IMR-90 (cell line): ENCODE results near the gene AGR3. TPM values are rescaled to one million over a fixed set of nuclear protein-coding genes. Genes with fewer than 3 reads are reported as not detected.

ENCODE experiments used
- ATAC-seq: fragments of 200-7000 bp; cut with Tn5 transposase; 2 replicates; pipeline ENCODE4 v1.9.1; 2020; ENCODE audit warnings: low read depth, mild to moderate bottlenecking, moderate library complexity
- BruUV-seq: library from RNA; stranded (reverse); fragments of 400-500 nt; replicated peaks from 2 replicates; lab custom pipeline; 2021; lab: Mats Ljungman, UMichigan
- CTCF ChIA-PET: fragments of 300-600 bp; formaldehyde crosslinking; extraction: SDS; loops from one replicate; lab custom pipeline; 2021; ENCODE audit warnings: antibody characterized with exemption; lab: Yijun Ruan, JAX
- POLR2A ChIA-PET: fragments of 300-600 bp; sonication (Branson Sonifier 250); formaldehyde crosslinking; loops from one replicate; lab custom pipeline; 2022; ENCODE audit warnings: antibody characterized with exemption; ENCODE audit not compliant: unreplicated experiment; lab: Charles Lee
- DNase-seq: peaks from one replicate; pipeline ENCODE4 v3.0.0; 2013
- H2AFZ ChIP-seq: replicated peaks from 2 replicates; pipeline ENCODE3; 2013; ENCODE audit warnings: low read length, mild to moderate bottlenecking; ENCODE audit not compliant: poor library complexity
- H2AK5ac ChIP-seq: 2 replicates; pipeline ENCODE4 v1.6.1; 2013; ENCODE audit warnings: low read depth, low read length, inconsistent platforms
- H2AK9ac ChIP-seq: replicated peaks from 2 replicates; pipeline ENCODE3; 2013; ENCODE audit warnings: mild to moderate bottlenecking, low read depth, low read length, moderate library complexity; ENCODE audit not compliant: poor library complexity
- H2BK120ac ChIP-seq: 2 replicates; pipeline ENCODE4 v1.6.1; 2013; ENCODE audit warnings: low read depth, low read length, inconsistent platforms
- H2BK15ac ChIP-seq: 3 replicates; pipeline ENCODE4 v1.6.1; 2013; ENCODE audit warnings: low read depth, low read length, inconsistent platforms
- H2BK20ac ChIP-seq: 2 replicates; pipeline ENCODE4 v1.6.1; 2013; ENCODE audit warnings: low read depth, mild to moderate bottlenecking, inconsistent platforms, low read length, moderate library complexity
- H2BK5ac ChIP-seq: 2 replicates; pipeline ENCODE4 v1.6.1; 2013; ENCODE audit warnings: mild to moderate bottlenecking, low read depth, low read length, inconsistent platforms; ENCODE audit not compliant: poor library complexity, severe bottlenecking
- H3K14ac ChIP-seq: replicated peaks from 2 replicates; pipeline ENCODE4 v1.6.1; 2013; ENCODE audit warnings: low read depth, low read length, inconsistent platforms
- H3K18ac ChIP-seq: 2 replicates; pipeline ENCODE4 v1.6.1; 2013; ENCODE audit warnings: low read depth, low read length, control low read depth
- H3K23ac ChIP-seq: 2 replicates; pipeline ENCODE4 v1.6.1; 2013; ENCODE audit warnings: low read depth, low read length, inconsistent platforms
- H3K27ac ChIP-seq: 2 replicates; pipeline ENCODE4 v1.5.1; 2013; ENCODE audit warnings: mild to moderate bottlenecking, control low read depth, low read length; ENCODE audit not compliant: insufficient read depth
- H3K27me3 ChIP-seq: 2 replicates; pipeline ENCODE4 v1.6.1; 2013; ENCODE audit warnings: low read length; ENCODE audit not compliant: control insufficient read depth, insufficient read depth
- H3K36me3 ChIP-seq: 2 replicates; pipeline ENCODE4 v1.6.1; 2013; ENCODE audit warnings: low read length, mixed read lengths; ENCODE audit not compliant: control insufficient read depth, insufficient read depth
- H3K4ac ChIP-seq: 2 replicates; pipeline ENCODE4 v1.6.1; 2013; ENCODE audit warnings: low read depth, low read length, inconsistent platforms
- H3K4me1 ChIP-seq: 2 replicates; pipeline ENCODE4 v1.6.1; 2013; ENCODE audit warnings: low read length, mixed read lengths; ENCODE audit not compliant: control insufficient read depth, insufficient read depth
- H3K4me2 ChIP-seq: 2 replicates; pipeline ENCODE4 v1.6.1; 2013; ENCODE audit warnings: low read depth, mild to moderate bottlenecking, control low read depth, low read length, moderate library complexity
- H3K4me3 ChIP-seq: 2 replicates; pipeline ENCODE4 v1.5.1; 2013; ENCODE audit warnings: low read depth, mild to moderate bottlenecking, control low read depth, low read length, moderate library complexity; ENCODE audit not compliant: insufficient read depth
- H3K56ac ChIP-seq: 2 replicates; pipeline ENCODE4 v1.6.1; 2013; ENCODE audit warnings: low read length, inconsistent platforms; ENCODE audit not compliant: insufficient read depth; ENCODE audit errors: extremely low read depth
- H3K79me1 ChIP-seq, 2 experiments: 2 replicates each; pipeline ENCODE4 v1.6.1; 2013; ENCODE audit warnings: low read length in 2 of 2, inconsistent platforms in 1 of 2, low read depth in 1 of 2
- H3K9ac ChIP-seq: 2 replicates; pipeline ENCODE4 v1.6.1; 2013; ENCODE audit warnings: low read depth, low read length, control low read depth
- H3K9me1 ChIP-seq: 2 replicates; pipeline ENCODE4 v1.6.1; 2013; ENCODE audit warnings: low read length, inconsistent platforms; ENCODE audit not compliant: insufficient read depth
- H3K9me3 ChIP-seq: 2 replicates; pipeline ENCODE4 v1.6.1; 2013; ENCODE audit warnings: low read length; ENCODE audit not compliant: control insufficient read depth, insufficient read depth
- H4K20me1 ChIP-seq: 2 replicates; pipeline ENCODE4 v1.6.1; 2013; ENCODE audit warnings: low read length, inconsistent platforms; ENCODE audit not compliant: insufficient read depth
- H4K5ac ChIP-seq: 2 replicates; pipeline ENCODE4 v1.6.1; 2013; ENCODE audit warnings: mild to moderate bottlenecking, low read depth, low read length, control low read depth
- H4K8ac ChIP-seq, 2 experiments: 2 replicates each; pipeline ENCODE4 v1.6.1; 2013; ENCODE audit warnings: low read depth in 2 of 2, low read length in 2 of 2, control low read depth in 1 of 2, inconsistent platforms in 1 of 2
- H4K91ac ChIP-seq: 2 replicates; pipeline ENCODE4 v1.6.1; 2013; ENCODE audit warnings: low read depth, low read length, inconsistent platforms; ENCODE audit not compliant: insufficient read depth
- CTCF ChIP-seq: conservative IDR thresholded peaks from 2 replicates; pipeline ENCODE4 v1.5.1; 2012; ENCODE audit warnings: mild to moderate bottlenecking, low read depth, low read length, improper control_type of control experiment
- NFE2L2 ChIP-seq: fragments of 150-350 bp; IDR thresholded peaks from 2 replicates; pipeline ENCODE4 v1.6.1; 2016; ENCODE audit warnings: low read depth, mild to moderate bottlenecking, low read length
- RAD21 ChIP-seq: IDR thresholded peaks from 2 replicates; pipeline ENCODE4 v1.6.1; 2012; ENCODE audit warnings: low read length, improper control_type of control experiment
- SMC3 ChIP-seq: fragments of 150-350 bp; IDR thresholded peaks from 2 replicates; pipeline ENCODE4 v1.6.1; 2016; ENCODE audit warnings: low read depth, mild to moderate bottlenecking, antibody characterized with exemption, low read length, moderate library complexity
- WGBS, 2 experiments: methylation state at CpG; one replicate each; pipeline versions ENCODE4 v1.1.5 to v1.1.7; 2013; ENCODE audit warnings: missing lambda C conversion rate in 2 of 2; ENCODE audit not compliant: insufficient read length in 1 of 2; ENCODE audit errors: extremely low coverage in 2 of 2; 5-methylcytosine and 5-hydroxymethylcytosine counted together
- dilution Hi-C: fragments of 300-500 bp; cut with HindIII; formaldehyde crosslinking; loops from one replicate; pipeline ENCODE4 v1.14.3; 2018; ENCODE audit warnings: low sequenced_read_pairs; ENCODE audit not compliant: unreplicated experiment
- in situ Hi-C: fragments of 300-500 bp; cut with MboI; formaldehyde crosslinking; loops from 3 replicates; pipeline ENCODE4 v1.14.3; 2019; ENCODE audit warnings: low sequenced_read_pairs, inconsistent platforms, mixed read lengths
- intact Hi-C: fragments of 100-400 bp; cut with micrococcal nuclease; formaldehyde crosslinking; loops from 2 replicates; pipeline ENCODE4 v1.10.0; 2022
- polyA plus RNA-seq, 3 experiments: library from polyadenylated mRNA; depleted of rRNA; stranded (reverse); fragments of >200 nt; gene quantifications; 2 replicates each; pipeline ENCODE4 v1.2.3, GENCODE V29; 2012; ENCODE audit warnings: low replicate concordance in 1 of 3
- total RNA-seq: library from RNA; depleted of rRNA; stranded (reverse); fragments of >200 nt; gene quantifications from 2 replicates; pipeline ENCODE4 v1.2.3, GENCODE V29; 2012

AGR3 gene
- total and polyA plus RNA-seq, 2 of the 4 experiments (the other 2 are of a cell fraction): not detected

GRCh38 chr7:16926283-16926682 lies 44.5 kb upstream of the AGR3 start:
- ChIA-PET POLR2A (no interaction called here), CTCF (interaction anchor here (0.5 to 1.2 kb wide), 9 partner anchors 14 to 732 kb away, joined by 3 to 8 read pairs (median 3); no protein-coding TSS in a partner anchor)
- intact Hi-C loops: loop anchor here (1.0 to 2.0 kb wide), 2 partner anchors 375 to 720 kb away; no protein-coding TSS in a partner anchor
- Histone ChIP-seq H4K91ac (no peak overlapping the region), H2BK5ac (no peak overlapping the region), H3K9ac (no peak overlapping the region), H2AK9ac (no peak overlapping the region), H3K4me3 (no peak overlapping the region), H3K79me1 (no peaks in the 10 kb centered on the region), H3K4me1 (peaks cover 3% of the 10 kb centered on the region), H2BK15ac (no peak overlapping the region), H2AK5ac (no peak overlapping the region), H2BK120ac (no peak overlapping the region), H2BK20ac (peak overlapping the region; percentile 15; the same call in 1 of the 2 replicates), H3K23ac (no peak overlapping the region), H4K5ac (no peak overlapping the region), H3K9me1 (0 out of 2 replicates have a peak, but pooled peaks cover 2% of the 10 kb centered on the region), H3K4me2 (no peak overlapping the region), H3K27ac (no peak overlapping the region), H3K14ac (no peak overlapping the region), H4K8ac (no peak overlapping the region), H3K9me3 (no peaks in the 10 kb centered on the region), H2AFZ (no peak overlapping the region), H3K18ac (no peak overlapping the region), H3K27me3 (no peaks in the 10 kb centered on the region), H3K56ac (no peak overlapping the region), H3K36me3 (no peaks in the 10 kb centered on the region), H3K4ac (no peak overlapping the region), H4K20me1 (no peaks in the 10 kb centered on the region)
- WGBS, 2 experiments: no CpG with 5 or more reads among the region's 2 CpGs
- TF ChIP-seq SMC3 (peak; percentile 56), CTCF (peak; percentile 72), RAD21 (peak; percentile 82), NFE2L2 (no peak)
- BruUV-seq: no TSS peak
- dilution Hi-C loops: no loop called here
- DNase-seq: peak; percentile 54
- ATAC-seq: peak; percentile 95
- in situ Hi-C loops: no loop called here
